ENCODE results near the gene ARSJ.
"Not testable (repeated sequence)": the region's sequence is repeated elsewhere in the genome, so short reads cannot be mapped to it uniquely, and the experiment has no call there.

DNA sequence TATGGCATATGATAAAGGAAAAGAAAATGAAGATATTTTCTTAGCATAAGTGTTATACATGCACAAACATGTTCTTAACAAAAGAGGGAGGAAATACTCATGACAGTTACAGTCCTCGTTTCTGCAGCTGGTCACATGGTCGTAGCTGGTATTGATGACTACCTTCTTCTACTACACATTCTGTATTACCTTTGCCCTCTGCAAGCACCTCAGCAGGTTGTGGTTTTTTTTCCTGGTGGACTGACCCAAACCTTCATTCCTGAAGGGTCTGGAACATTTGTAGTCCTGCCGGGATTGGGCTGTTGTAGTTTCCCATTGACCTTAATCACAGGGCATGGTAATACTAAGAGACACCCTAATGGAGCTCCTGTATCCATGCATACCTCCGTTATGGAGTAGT, 54.7 kb downstream of the ARSJ start:
- TF ChIP-seq, protein P1, sequence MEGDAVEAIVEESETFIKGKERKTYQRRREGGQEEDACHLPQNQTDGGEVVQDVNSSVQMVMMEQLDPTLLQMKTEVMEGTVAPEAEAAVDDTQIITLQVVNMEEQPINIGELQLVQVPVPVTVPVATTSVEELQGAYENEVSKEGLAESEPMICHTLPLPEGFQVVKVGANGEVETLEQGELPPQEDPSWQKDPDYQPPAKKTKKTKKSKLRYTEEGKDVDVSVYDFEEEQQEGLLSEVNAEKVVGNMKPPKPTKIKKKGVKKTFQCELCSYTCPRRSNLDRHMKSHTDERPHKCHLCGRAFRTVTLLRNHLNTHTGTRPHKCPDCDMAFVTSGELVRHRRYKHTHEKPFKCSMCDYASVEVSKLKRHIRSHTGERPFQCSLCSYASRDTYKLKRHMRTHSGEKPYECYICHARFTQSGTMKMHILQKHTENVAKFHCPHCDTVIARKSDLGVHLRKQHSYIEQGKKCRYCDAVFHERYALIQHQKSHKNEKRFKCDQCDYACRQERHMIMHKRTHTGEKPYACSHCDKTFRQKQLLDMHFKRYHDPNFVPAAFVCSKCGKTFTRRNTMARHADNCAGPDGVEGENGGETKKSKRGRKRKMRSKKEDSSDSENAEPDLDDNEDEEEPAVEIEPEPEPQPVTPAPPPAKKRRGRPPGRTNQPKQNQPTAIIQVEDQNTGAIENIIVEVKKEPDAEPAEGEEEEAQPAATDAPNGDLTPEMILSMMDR (IDR thresholded peaks at IDR 0.05) = not testable (repeated sequence)
- TF ChIP-seq POLR2AphosphoS5 (IDR thresholded peaks at IDR 0.05; ENCODE audit: low read depth, low read length) = not testable (repeated sequence)

Measured in Panc1 (cell line).